WTC11 (cell line): Measurements from ENCODE around the gene GLTPD2. TPM values are rescaled to one million over a fixed set of nuclear protein-coding genes. Genes with fewer than 3 reads are reported as not detected.

Experiments
- ATAC-seq: fragments of 200-7000 bp; cut with Tn5 transposase; 2 replicates; pipeline ENCODE4 v1.10.0; 2021; ENCODE audit warnings: mild to moderate bottlenecking, moderate library complexity
- CTCF ChIA-PET: fragments of 300-600 bp; sonication (Branson Sonifier 250); formaldehyde crosslinking; loops from one replicate; lab custom pipeline; 2021; ENCODE audit warnings: antibody characterized with exemption; lab: Charles Lee
- POLR2A ChIA-PET: fragments of 350-600 bp; sonication (Branson Sonifier 250); formaldehyde crosslinking; loops from one replicate; lab custom pipeline; 2021; ENCODE audit warnings: antibody characterized with exemption; lab: Charles Lee
- DNase-seq: peaks from one replicate; pipeline ENCODE4 v3.0.0; 2021; ENCODE audit warnings: low spot score
- H3K27ac Mint-ChIP-seq: 2 replicates; pipeline ENCODE4 v1.8.0; 2021; ENCODE audit warnings: mixed read lengths
- H3K27me3 Mint-ChIP-seq: 2 replicates; pipeline ENCODE4 v1.8.0; 2021; ENCODE audit warnings: low read depth, mild to moderate bottlenecking, moderate library complexity, mixed read lengths
- H3K36me3 Mint-ChIP-seq: 2 replicates; pipeline ENCODE4 v1.8.0; 2021; ENCODE audit warnings: mixed read lengths
- H3K4me1 Mint-ChIP-seq: 2 replicates; pipeline ENCODE4 v1.8.0; 2022; ENCODE audit warnings: mixed read lengths
- H3K4me3 Mint-ChIP-seq: 2 replicates; pipeline ENCODE4 v1.8.0; 2021; ENCODE audit warnings: mild to moderate bottlenecking, moderate library complexity, mixed read lengths
- H3K9me3 Mint-ChIP-seq: 2 replicates; pipeline ENCODE4 v1.8.0; 2021; ENCODE audit warnings: mixed read lengths
- CREM ChIP-seq: sonication (generic); formaldehyde crosslinking; IDR thresholded peaks from 2 replicates; pipeline ENCODE4 v1.8.1; 2022; ENCODE audit warnings: mild to moderate bottlenecking, missing genetic modification reagents, moderate library complexity
- IRF2 ChIP-seq: sonication (generic); formaldehyde crosslinking; IDR thresholded peaks from 2 replicates; pipeline ENCODE4 v1.8.0; 2022; ENCODE audit warnings: low read depth, missing genetic modification reagents, borderline replicate concordance
- JUN ChIP-seq: sonication (generic); formaldehyde crosslinking; IDR thresholded peaks from 2 replicates; pipeline ENCODE4 v1.8.0; 2023; ENCODE audit warnings: mild to moderate bottlenecking, missing genetic modification reagents
- KAT7 ChIP-seq: sonication (generic); formaldehyde crosslinking; IDR thresholded peaks from 2 replicates; pipeline ENCODE4 v1.8.1; 2023; ENCODE audit warnings: missing genetic modification reagents, mild to moderate bottlenecking, borderline replicate concordance
- MYBL2 ChIP-seq: sonication (generic); formaldehyde crosslinking; IDR thresholded peaks from 2 replicates; pipeline ENCODE4 v1.8.1; 2023; ENCODE audit warnings: mild to moderate bottlenecking, moderate library complexity, missing genetic modification reagents
- NR3C1 ChIP-seq: sonication (generic); formaldehyde crosslinking; conservative IDR thresholded peaks from 2 replicates; pipeline ENCODE4 v1.8.1; 2023; ENCODE audit warnings: low read depth, mild to moderate bottlenecking, missing genetic modification reagents
- SP1 ChIP-seq: sonication (generic); formaldehyde crosslinking; conservative IDR thresholded peaks from 2 replicates; pipeline ENCODE4 v1.8.1; 2022; ENCODE audit warnings: missing genetic modification reagents
- TEAD1 ChIP-seq: sonication (generic); formaldehyde crosslinking; IDR thresholded peaks from 2 replicates; pipeline ENCODE4 v1.8.0; 2022; ENCODE audit warnings: mild to moderate bottlenecking, missing genetic modification reagents
- ZNF416 ChIP-seq: fragments of 250-450 bp; sonication (Bioruptor Pico); IDR thresholded peaks from 2 replicates; pipeline ENCODE4 v1.9.0; 2021; ENCODE audit warnings: mild to moderate bottlenecking, inconsistent platforms
- total RNA-seq: library from RNA; stranded (reverse); gene quantifications from 3 replicates; pipeline ENCODE4 v1.2.3, GENCODE V29; 2021
- TF ChIP-seq, protein P1 (sequence below): sonication (generic); formaldehyde crosslinking; IDR thresholded peaks from 2 replicates; pipeline ENCODE4 v1.8.1; 2023; ENCODE audit warnings: mild to moderate bottlenecking, moderate library complexity, missing genetic modification reagents
- TF ChIP-seq, protein P2 (sequence below): sonication (generic); formaldehyde crosslinking; IDR thresholded peaks from 2 replicates; pipeline ENCODE4 v1.8.1; 2022; ENCODE audit warnings: low read depth, missing genetic modification reagents, borderline replicate concordance
- TF ChIP-seq, protein P3 (sequence below): fragments of 250-450 bp; sonication (Bioruptor Pico); IDR thresholded peaks from 2 replicates; pipeline ENCODE4 v1.9.0; 2021; ENCODE audit warnings: mild to moderate bottlenecking
- TF ChIP-seq, protein P4 (sequence below): fragments of 250-450 bp; sonication (Bioruptor Pico); IDR thresholded peaks from 2 replicates; pipeline ENCODE4 v2.1.2; 2022; ENCODE audit warnings: mild to moderate bottlenecking, moderate library complexity
- TF ChIP-seq, protein P5 (sequence below): sonication (generic); formaldehyde crosslinking; IDR thresholded peaks from 2 replicates; pipeline ENCODE4 v1.8.1; 2022; ENCODE audit warnings: mild to moderate bottlenecking, moderate library complexity, missing genetic modification reagents
- TF ChIP-seq, protein P6 (sequence below): sonication (generic); formaldehyde crosslinking; IDR thresholded peaks from 2 replicates; pipeline ENCODE4 v1.8.0; 2023; ENCODE audit warnings: mild to moderate bottlenecking, missing genetic modification reagents
- TF ChIP-seq, protein P7 (sequence below): sonication (generic); formaldehyde crosslinking; conservative IDR thresholded peaks from 2 replicates; pipeline ENCODE4 v1.8.1; 2022; ENCODE audit warnings: mild to moderate bottlenecking, missing genetic modification reagents
- TF ChIP-seq, protein P8 (sequence below): fragments of 250-450 bp; sonication (Bioruptor Pico); IDR thresholded peaks from 2 replicates; pipeline ENCODE4 v1.9.0; 2021; ENCODE audit warnings: mild to moderate bottlenecking, borderline replicate concordance

GLTPD2 gene
- total RNA-seq, 1 experiment from 2014 or later: not detected

DNA sequence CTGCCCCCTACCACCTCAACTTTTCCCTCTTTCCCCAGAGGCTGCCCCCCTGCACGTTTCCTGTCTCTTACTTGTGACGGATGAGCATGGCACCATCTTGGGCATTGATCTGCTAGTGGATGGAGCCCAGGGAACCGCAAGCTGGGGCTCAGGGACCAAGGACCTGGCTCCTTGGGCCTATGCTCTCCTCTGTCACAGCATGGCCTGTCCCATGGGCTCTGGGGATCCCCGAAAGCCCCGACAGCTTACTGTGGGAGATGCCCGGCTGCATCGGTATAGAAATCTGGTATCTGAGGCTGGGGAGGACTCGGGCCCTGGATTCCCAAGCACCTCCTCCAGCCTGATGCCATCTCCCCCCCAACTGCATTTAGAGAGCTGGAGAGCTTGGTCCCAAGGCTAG lies 47.2 kb upstream of the GLTPD2 start:
- Mint-ChIP-seq H3K9me3 (no peaks in the 10 kb centered on the region), H3K4me1 (peaks cover 27% of the 10 kb centered on the region), H3K27ac (no peak overlapping the region), H3K4me3 (no peak overlapping the region), H3K36me3 (no peaks in the 10 kb centered on the region), H3K27me3 (peaks cover 77% of the 10 kb centered on the region)
- no peak for TF ChIP-seq KAT7 (CRISPR knock-in tag)
- TF ChIP-seq SP1 (CRISPR knock-in tag): no peak
- no peak for TF ChIP-seq NR3C1 (CRISPR knock-in tag)
- TF ChIP-seq, protein P1, sequence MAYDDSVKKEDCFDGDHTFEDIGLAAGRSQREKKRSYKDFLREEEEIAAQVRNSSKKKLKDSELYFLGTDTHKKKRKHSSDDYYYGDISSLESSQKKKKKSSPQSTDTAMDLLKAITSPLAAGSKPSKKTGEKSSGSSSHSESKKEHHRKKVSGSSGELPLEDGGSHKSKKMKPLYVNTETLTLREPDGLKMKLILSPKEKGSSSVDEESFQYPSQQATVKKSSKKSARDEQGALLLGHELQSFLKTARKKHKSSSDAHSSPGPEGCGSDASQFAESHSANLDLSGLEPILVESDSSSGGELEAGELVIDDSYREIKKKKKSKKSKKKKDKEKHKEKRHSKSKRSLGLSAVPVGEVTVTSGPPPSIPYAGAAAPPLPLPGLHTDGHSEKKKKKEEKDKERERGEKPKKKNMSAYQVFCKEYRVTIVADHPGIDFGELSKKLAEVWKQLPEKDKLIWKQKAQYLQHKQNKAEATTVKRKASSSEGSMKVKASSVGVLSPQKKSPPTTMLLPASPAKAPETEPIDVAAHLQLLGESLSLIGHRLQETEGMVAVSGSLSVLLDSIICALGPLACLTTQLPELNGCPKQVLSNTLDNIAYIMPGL (CRISPR knock-in tag): no peak
- TF ChIP-seq, protein P2, sequence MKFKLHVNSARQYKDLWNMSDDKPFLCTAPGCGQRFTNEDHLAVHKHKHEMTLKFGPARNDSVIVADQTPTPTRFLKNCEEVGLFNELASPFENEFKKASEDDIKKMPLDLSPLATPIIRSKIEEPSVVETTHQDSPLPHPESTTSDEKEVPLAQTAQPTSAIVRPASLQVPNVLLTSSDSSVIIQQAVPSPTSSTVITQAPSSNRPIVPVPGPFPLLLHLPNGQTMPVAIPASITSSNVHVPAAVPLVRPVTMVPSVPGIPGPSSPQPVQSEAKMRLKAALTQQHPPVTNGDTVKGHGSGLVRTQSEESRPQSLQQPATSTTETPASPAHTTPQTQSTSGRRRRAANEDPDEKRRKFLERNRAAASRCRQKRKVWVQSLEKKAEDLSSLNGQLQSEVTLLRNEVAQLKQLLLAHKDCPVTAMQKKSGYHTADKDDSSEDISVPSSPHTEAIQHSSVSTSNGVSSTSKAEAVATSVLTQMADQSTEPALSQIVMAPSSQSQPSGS (CRISPR knock-in tag): no peak
- no peak for TF ChIP-seq CREM
- TF ChIP-seq, protein P3, sequence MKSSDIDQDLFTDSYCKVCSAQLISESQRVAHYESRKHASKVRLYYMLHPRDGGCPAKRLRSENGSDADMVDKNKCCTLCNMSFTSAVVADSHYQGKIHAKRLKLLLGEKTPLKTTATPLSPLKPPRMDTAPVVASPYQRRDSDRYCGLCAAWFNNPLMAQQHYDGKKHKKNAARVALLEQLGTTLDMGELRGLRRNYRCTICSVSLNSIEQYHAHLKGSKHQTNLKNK (CRISPR knock-in tag): no peak
- TF ChIP-seq, protein P4, sequence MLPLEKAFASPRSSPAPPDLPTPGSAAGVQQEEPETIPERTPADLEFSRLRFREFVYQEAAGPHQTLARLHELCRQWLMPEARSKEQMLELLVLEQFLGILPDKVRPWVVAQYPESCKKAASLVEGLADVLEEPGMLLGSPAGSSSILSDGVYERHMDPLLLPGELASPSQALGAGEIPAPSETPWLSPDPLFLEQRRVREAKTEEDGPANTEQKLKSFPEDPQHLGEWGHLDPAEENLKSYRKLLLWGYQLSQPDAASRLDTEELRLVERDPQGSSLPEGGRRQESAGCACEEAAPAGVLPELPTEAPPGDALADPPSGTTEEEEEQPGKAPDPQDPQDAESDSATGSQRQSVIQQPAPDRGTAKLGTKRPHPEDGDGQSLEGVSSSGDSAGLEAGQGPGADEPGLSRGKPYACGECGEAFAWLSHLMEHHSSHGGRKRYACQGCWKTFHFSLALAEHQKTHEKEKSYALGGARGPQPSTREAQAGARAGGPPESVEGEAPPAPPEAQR: no peak
- TF ChIP-seq MYBL2: no peak
- TF ChIP-seq, protein P5, sequence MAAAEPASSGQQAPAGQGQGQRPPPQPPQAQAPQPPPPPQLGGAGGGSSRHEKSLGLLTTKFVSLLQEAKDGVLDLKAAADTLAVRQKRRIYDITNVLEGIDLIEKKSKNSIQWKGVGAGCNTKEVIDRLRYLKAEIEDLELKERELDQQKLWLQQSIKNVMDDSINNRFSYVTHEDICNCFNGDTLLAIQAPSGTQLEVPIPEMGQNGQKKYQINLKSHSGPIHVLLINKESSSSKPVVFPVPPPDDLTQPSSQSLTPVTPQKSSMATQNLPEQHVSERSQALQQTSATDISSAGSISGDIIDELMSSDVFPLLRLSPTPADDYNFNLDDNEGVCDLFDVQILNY: no peak
- no peak for TF ChIP-seq ZNF416 (CRISPR knock-in tag)
- TF ChIP-seq, protein P6, sequence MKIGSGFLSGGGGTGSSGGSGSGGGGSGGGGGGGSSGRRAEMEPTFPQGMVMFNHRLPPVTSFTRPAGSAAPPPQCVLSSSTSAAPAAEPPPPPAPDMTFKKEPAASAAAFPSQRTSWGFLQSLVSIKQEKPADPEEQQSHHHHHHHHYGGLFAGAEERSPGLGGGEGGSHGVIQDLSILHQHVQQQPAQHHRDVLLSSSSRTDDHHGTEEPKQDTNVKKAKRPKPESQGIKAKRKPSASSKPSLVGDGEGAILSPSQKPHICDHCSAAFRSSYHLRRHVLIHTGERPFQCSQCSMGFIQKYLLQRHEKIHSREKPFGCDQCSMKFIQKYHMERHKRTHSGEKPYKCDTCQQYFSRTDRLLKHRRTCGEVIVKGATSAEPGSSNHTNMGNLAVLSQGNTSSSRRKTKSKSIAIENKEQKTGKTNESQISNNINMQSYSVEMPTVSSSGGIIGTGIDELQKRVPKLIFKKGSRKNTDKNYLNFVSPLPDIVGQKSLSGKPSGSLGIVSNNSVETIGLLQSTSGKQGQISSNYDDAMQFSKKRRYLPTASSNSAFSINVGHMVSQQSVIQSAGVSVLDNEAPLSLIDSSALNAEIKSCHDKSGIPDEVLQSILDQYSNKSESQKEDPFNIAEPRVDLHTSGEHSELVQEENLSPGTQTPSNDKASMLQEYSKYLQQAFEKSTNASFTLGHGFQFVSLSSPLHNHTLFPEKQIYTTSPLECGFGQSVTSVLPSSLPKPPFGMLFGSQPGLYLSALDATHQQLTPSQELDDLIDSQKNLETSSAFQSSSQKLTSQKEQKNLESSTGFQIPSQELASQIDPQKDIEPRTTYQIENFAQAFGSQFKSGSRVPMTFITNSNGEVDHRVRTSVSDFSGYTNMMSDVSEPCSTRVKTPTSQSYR (CRISPR knock-in tag): no peak
- TF ChIP-seq, protein P7, sequence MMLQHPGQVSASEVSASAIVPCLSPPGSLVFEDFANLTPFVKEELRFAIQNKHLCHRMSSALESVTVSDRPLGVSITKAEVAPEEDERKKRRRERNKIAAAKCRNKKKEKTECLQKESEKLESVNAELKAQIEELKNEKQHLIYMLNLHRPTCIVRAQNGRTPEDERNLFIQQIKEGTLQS (CRISPR knock-in tag): no peak
- TF ChIP-seq JUN (CRISPR knock-in tag): no peak
- CTCF ChIA-PET: interaction anchor here (1.4 kb wide), 1 partner anchor 47 kb away, joined by 3 read pairs; the partner anchor contains the start of gene GLTPD2
- POLR2A ChIA-PET: no interaction called here
- DNase-seq (no peak), ATAC-seq (no peak)

DNA sequence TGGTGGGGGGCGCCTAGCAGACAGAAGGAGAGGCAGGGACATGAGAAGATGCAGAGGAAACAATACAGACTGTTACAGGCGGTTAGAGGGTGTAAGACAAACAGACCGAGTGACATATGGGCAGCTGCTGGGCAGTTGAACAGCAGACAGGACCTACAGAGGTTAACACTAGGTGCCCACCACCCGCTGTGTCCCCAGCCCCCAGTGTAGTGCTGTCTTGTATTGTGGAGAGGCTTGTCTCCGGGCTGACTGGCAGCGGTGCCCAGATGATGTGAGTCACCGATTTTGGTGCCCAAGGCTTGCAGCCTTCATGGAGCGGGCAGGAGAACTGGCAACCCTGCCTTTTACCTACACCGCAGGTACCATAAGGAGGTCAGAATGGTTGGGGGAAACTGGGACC lies 46.6 kb upstream of the GLTPD2 start:
- H3K27me3 Mint-ChIP-seq: peaks cover 71% of the 10 kb centered on the region
- no peaks in the 10 kb centered on the region for H3K36me3 Mint-ChIP-seq
- POLR2A ChIA-PET: no interaction called here
- peaks cover 29% of the 10 kb centered on the region for H3K4me1 Mint-ChIP-seq
- no peak overlapping the region for H3K4me3 Mint-ChIP-seq
- H3K27ac Mint-ChIP-seq: no peak overlapping the region
- TF ChIP-seq TEAD1 (CRISPR knock-in tag) (no peak), JUN (CRISPR knock-in tag) (no peak), IRF2 (CRISPR knock-in tag) (no peak)
- TF ChIP-seq, protein P8, sequence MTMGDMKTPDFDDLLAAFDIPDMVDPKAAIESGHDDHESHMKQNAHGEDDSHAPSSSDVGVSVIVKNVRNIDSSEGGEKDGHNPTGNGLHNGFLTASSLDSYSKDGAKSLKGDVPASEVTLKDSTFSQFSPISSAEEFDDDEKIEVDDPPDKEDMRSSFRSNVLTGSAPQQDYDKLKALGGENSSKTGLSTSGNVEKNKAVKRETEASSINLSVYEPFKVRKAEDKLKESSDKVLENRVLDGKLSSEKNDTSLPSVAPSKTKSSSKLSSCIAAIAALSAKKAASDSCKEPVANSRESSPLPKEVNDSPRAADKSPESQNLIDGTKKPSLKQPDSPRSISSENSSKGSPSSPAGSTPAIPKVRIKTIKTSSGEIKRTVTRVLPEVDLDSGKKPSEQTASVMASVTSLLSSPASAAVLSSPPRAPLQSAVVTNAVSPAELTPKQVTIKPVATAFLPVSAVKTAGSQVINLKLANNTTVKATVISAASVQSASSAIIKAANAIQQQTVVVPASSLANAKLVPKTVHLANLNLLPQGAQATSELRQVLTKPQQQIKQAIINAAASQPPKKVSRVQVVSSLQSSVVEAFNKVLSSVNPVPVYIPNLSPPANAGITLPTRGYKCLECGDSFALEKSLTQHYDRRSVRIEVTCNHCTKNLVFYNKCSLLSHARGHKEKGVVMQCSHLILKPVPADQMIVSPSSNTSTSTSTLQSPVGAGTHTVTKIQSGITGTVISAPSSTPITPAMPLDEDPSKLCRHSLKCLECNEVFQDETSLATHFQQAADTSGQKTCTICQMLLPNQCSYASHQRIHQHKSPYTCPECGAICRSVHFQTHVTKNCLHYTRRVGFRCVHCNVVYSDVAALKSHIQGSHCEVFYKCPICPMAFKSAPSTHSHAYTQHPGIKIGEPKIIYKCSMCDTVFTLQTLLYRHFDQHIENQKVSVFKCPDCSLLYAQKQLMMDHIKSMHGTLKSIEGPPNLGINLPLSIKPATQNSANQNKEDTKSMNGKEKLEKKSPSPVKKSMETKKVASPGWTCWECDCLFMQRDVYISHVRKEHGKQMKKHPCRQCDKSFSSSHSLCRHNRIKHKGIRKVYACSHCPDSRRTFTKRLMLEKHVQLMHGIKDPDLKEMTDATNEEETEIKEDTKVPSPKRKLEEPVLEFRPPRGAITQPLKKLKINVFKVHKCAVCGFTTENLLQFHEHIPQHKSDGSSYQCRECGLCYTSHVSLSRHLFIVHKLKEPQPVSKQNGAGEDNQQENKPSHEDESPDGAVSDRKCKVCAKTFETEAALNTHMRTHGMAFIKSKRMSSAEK (CRISPR knock-in tag): no peak
- ATAC-seq (no peak), DNase-seq (no peak)
- H3K9me3 Mint-ChIP-seq: no peaks in the 10 kb centered on the region
- CTCF ChIA-PET: interaction anchor here (1.4 kb wide), 1 partner anchor 47 kb away, joined by 3 read pairs; the partner anchor contains the start of gene GLTPD2
